ENCODE measurements around the gene WRAP73. TPM values are rescaled to one million over a fixed set of nuclear protein-coding genes. Genes with fewer than 3 reads are reported as not detected.

Gene WRAP73
- total and polyA plus RNA-seq, 12 donors: 5.1 to 29.6 (median 18.1) TPM

GRCh38 chr1:3678361-3679097, 28.6 kb upstream of the WRAP73 start:
- Histone ChIP-seq H3K4me1 (replicated peaks in 1 of 2) (no peaks in the 10 kb centered on the region), H3K36me3 (replicated peaks in 1 of 2) (no peaks in the 10 kb centered on the region), H3K27ac (no peak overlapping the region), H3K9me3 (replicated peaks in 1 of 3) (no peaks in the 10 kb centered on the region), H3K4me3 (no peak overlapping the region), H3K27me3 (no peaks in the 10 kb centered on the region)
- 68 to 78% (median 76%) methylated on average over 7 to 21 of the region's 21 CpGs for WGBS, 4 donors
- intact Hi-C loops (cut with DNase I): no loop called here
- DNase-seq: no peak
- no peak for TF ChIP-seq POLR2A (IDR thresholded peaks at IDR 0.05)
- no peak for TF ChIP-seq CTCF (IDR thresholded peaks at IDR 0.05)

- DNase-seq: no peak
- H3K36me3 ChIP-seq (replicated peaks in 1 of 2): no peaks in the 10 kb centered on the region
- H3K9me3 ChIP-seq (replicated peaks in 1 of 3): no peaks in the 10 kb centered on the region
- no peak overlapping the region for H3K4me3 ChIP-seq
- H3K4me1 ChIP-seq (replicated peaks in 1 of 2): no peaks in the 10 kb centered on the region
- H3K27ac ChIP-seq: no peak overlapping the region
- intact Hi-C loops (cut with DNase I): no loop called here
- 51 to 83% (median 72%) methylated on average over 4 to 5 of the region's 5 CpGs for WGBS, 4 donors
- TF ChIP-seq POLR2A (IDR thresholded peaks at IDR 0.05) (no peak), CTCF (IDR thresholded peaks at IDR 0.05) (no peak)
- H3K27me3 ChIP-seq: no peaks in the 10 kb centered on the region
Measured at GRCh38 chr1:3677484-3677883, 27.6 kb upstream of the WRAP73 start.

GRCh38 chr1:3676581-3677470, 26.9 kb upstream of the WRAP73 start:
- no peaks in the 10 kb centered on the region for H3K36me3 ChIP-seq (replicated peaks in 1 of 2)
- no peak for DNase-seq
- 76 to 85% (median 79%) methylated on average over 11 to 22 of the region's 22 CpGs for WGBS, 4 donors

More at GRCh38 chr1:3676581-3677470, 26.9 kb upstream of the WRAP73 start:
- Histone ChIP-seq H3K4me1 (replicated peaks in 1 of 2) (no peaks in the 10 kb centered on the region), H3K27ac (no peak overlapping the region), H3K27me3 (no peaks in the 10 kb centered on the region), H3K4me3 (no peak overlapping the region), H3K9me3 (replicated peaks in 1 of 3) (no peaks in the 10 kb centered on the region)
- intact Hi-C loops (cut with DNase I): no loop called here
- no peak for TF ChIP-seq POLR2A (IDR thresholded peaks at IDR 0.05)
- TF ChIP-seq CTCF (IDR thresholded peaks at IDR 0.05): no peak

Data from adrenal gland (tissue), 12 donors.